Dendritic cell treated with granulocyte-macrophage colony-stimulating factor and Interleukin-4, amounts not matched to agents 40 ng/mL and 50 ng/mL, for 4 days (primary cell): Measurements from ENCODE around the gene MEGF9.
A peak's percentile ranks its signal among the peaks of the same experiment; 100 is the strongest.

Source experiments
- H3K27ac Mint-ChIP-seq: one replicate; pipeline ENCODE4 v1.8.0; 2022; ENCODE audit warnings: mild to moderate bottlenecking, mixed read lengths
- H3K27me3 Mint-ChIP-seq: one replicate; pipeline ENCODE4 v1.8.0; 2022; ENCODE audit warnings: mild to moderate bottlenecking, mixed read lengths
- H3K36me3 Mint-ChIP-seq: one replicate; pipeline ENCODE4 v1.8.0; 2022; ENCODE audit warnings: low read depth, mixed read lengths
- H3K4me1 Mint-ChIP-seq: one replicate; pipeline ENCODE4 v1.8.0; 2022; ENCODE audit warnings: low read depth, mixed read lengths
- H3K4me3 Mint-ChIP-seq: one replicate; pipeline ENCODE4 v1.8.0; 2022; ENCODE audit warnings: mild to moderate bottlenecking, moderate library complexity, mixed read lengths
- H3K9me3 Mint-ChIP-seq: one replicate; pipeline ENCODE4 v1.8.0; 2022; ENCODE audit warnings: mixed read lengths
- intact Hi-C: fragments of 100-400 bp; cut with micrococcal nuclease; formaldehyde crosslinking; loops from one replicate; pipeline ENCODE4 v1.15.0; 2022

The MEGF9 gene

GRCh38 chr9:120707170-120707569 is 7.1 kb downstream of the MEGF9 start:
- peaks cover 39% of the 10 kb centered on the region for H3K4me1 Mint-ChIP-seq
- H3K27ac Mint-ChIP-seq, result no peak overlapping the region
- H3K9me3 Mint-ChIP-seq, result no peaks in the 10 kb centered on the region

GRCh38 chr9:120705174-120705573 is 9.1 kb downstream of the MEGF9 start:
- H3K4me1 Mint-ChIP-seq, result peaks cover 30% of the 10 kb centered on the region
- peak overlapping the region; percentile 59 for H3K27ac Mint-ChIP-seq
- H3K9me3 Mint-ChIP-seq, result no peaks in the 10 kb centered on the region
- intact Hi-C loops, result no loop called here
- H3K4me3 Mint-ChIP-seq, result no peak overlapping the region
- no peaks in the 10 kb centered on the region for H3K27me3 Mint-ChIP-seq
- peaks cover 18% of the 10 kb centered on the region for H3K36me3 Mint-ChIP-seq

More at GRCh38 chr9:120707170-120707569, 7.1 kb downstream of the MEGF9 start:
- peaks cover 18% of the 10 kb centered on the region for H3K36me3 Mint-ChIP-seq
- H3K27me3 Mint-ChIP-seq, result no peaks in the 10 kb centered on the region
- intact Hi-C loops, result no loop called here
- H3K4me3 Mint-ChIP-seq, result no peak overlapping the region

- Mint-ChIP-seq H3K27ac (no peak overlapping the region), H3K4me1 (peaks cover 27% of the 10 kb centered on the region), H3K4me3 (no peak overlapping the region), H3K36me3 (peaks cover 11% of the 10 kb centered on the region), H3K9me3 (no peaks in the 10 kb centered on the region), H3K27me3 (no peaks in the 10 kb centered on the region)
- intact Hi-C loops, result no loop called here
These were observed 12.2 kb downstream of the MEGF9 start for GRCh38 chr9:120702075-120702474.

GRCh38 chr9:120701248-120701647 is 13.0 kb downstream of the MEGF9 start:
- no peaks in the 10 kb centered on the region for H3K9me3 Mint-ChIP-seq
- intact Hi-C loops, result no loop called here
- no peak overlapping the region for H3K27ac Mint-ChIP-seq
- peaks cover 11% of the 10 kb centered on the region for H3K36me3 Mint-ChIP-seq
- no peak overlapping the region for H3K4me3 Mint-ChIP-seq
- no peaks in the 10 kb centered on the region for H3K27me3 Mint-ChIP-seq
- H3K4me1 Mint-ChIP-seq, result peaks cover 25% of the 10 kb centered on the region

- Mint-ChIP-seq H3K36me3 (peaks cover 3% of the 10 kb centered on the region), H3K27ac (no peak overlapping the region), H3K9me3 (no peaks in the 10 kb centered on the region), H3K4me1 (peaks cover 34% of the 10 kb centered on the region), H3K4me3 (no peak overlapping the region), H3K27me3 (no peaks in the 10 kb centered on the region)
- intact Hi-C loops, result no loop called here
These were observed 15.5 kb downstream of the MEGF9 start for GRCh38 chr9:120698766-120699165.

- H3K9me3 Mint-ChIP-seq, result no peaks in the 10 kb centered on the region
- no peaks in the 10 kb centered on the region for H3K36me3 Mint-ChIP-seq
- no peaks in the 10 kb centered on the region for H3K27me3 Mint-ChIP-seq
- intact Hi-C loops, result no loop called here
- no peak overlapping the region for H3K4me3 Mint-ChIP-seq
- peaks cover 46% of the 10 kb centered on the region for H3K4me1 Mint-ChIP-seq
- H3K27ac Mint-ChIP-seq, result peak overlapping the region; percentile 28
These were observed 16.8 kb downstream of the MEGF9 start for GRCh38 chr9:120697448-120697847.

GRCh38 chr9:120696551-120697230 is 17.6 kb downstream of the MEGF9 start:
- Mint-ChIP-seq H3K36me3 (no peaks in the 10 kb centered on the region), H3K4me1 (peaks cover 54% of the 10 kb centered on the region), H3K4me3 (no peak overlapping the region), H3K9me3 (no peaks in the 10 kb centered on the region), H3K27ac (no peak overlapping the region), H3K27me3 (no peaks in the 10 kb centered on the region)
- intact Hi-C loops, result no loop called here

- intact Hi-C loops, result no loop called here
- Mint-ChIP-seq H3K4me3 (no peak overlapping the region), H3K27me3 (no peaks in the 10 kb centered on the region), H3K9me3 (no peaks in the 10 kb centered on the region), H3K27ac (peak overlapping the region; percentile 53), H3K36me3 (no peaks in the 10 kb centered on the region), H3K4me1 (peaks cover 63% of the 10 kb centered on the region)
These were observed 19.7 kb downstream of the MEGF9 start for GRCh38 chr9:120694559-120694958.

GRCh38 chr9:120693700-120694008 is 20.6 kb downstream of the MEGF9 start:
- H3K9me3 Mint-ChIP-seq, result no peaks in the 10 kb centered on the region
- H3K27me3 Mint-ChIP-seq, result no peaks in the 10 kb centered on the region
- no peaks in the 10 kb centered on the region for H3K36me3 Mint-ChIP-seq
- peaks cover 63% of the 10 kb centered on the region for H3K4me1 Mint-ChIP-seq
- no peak overlapping the region for H3K4me3 Mint-ChIP-seq
- no peak overlapping the region for H3K27ac Mint-ChIP-seq
- intact Hi-C loops, result no loop called here

- Mint-ChIP-seq H3K9me3 (no peaks in the 10 kb centered on the region), H3K27me3 (no peaks in the 10 kb centered on the region), H3K4me1 (peaks cover 63% of the 10 kb centered on the region), H3K4me3 (peak overlapping the region; percentile 43), H3K36me3 (no peaks in the 10 kb centered on the region), H3K27ac (peak overlapping the region; percentile 28)
- intact Hi-C loops, result no loop called here
These were observed 21.2 kb downstream of the MEGF9 start for GRCh38 chr9:120692901-120693699.

GRCh38 chr9:120690372-120690771 is 23.9 kb downstream of the MEGF9 start:
- Mint-ChIP-seq H3K4me1 (peaks cover 45% of the 10 kb centered on the region), H3K36me3 (peaks cover 7% of the 10 kb centered on the region), H3K27me3 (no peaks in the 10 kb centered on the region), H3K27ac (no peak overlapping the region), H3K9me3 (no peaks in the 10 kb centered on the region), H3K4me3 (no peak overlapping the region)
- intact Hi-C loops, result no loop called here

GRCh38 chr9:120689860-120690259 is 24.4 kb downstream of the MEGF9 start:
- no peak overlapping the region for H3K4me3 Mint-ChIP-seq
- peaks cover 7% of the 10 kb centered on the region for H3K36me3 Mint-ChIP-seq
- intact Hi-C loops, result no loop called here
- H3K27ac Mint-ChIP-seq, result no peak overlapping the region
- H3K27me3 Mint-ChIP-seq, result no peaks in the 10 kb centered on the region
- peaks cover 41% of the 10 kb centered on the region for H3K4me1 Mint-ChIP-seq
- no peaks in the 10 kb centered on the region for H3K9me3 Mint-ChIP-seq

- H3K9me3 Mint-ChIP-seq, result no peaks in the 10 kb centered on the region
- H3K27ac Mint-ChIP-seq, result no peak overlapping the region
- H3K4me1 Mint-ChIP-seq, result peaks cover 29% of the 10 kb centered on the region
- peaks cover 7% of the 10 kb centered on the region for H3K36me3 Mint-ChIP-seq
- H3K27me3 Mint-ChIP-seq, result no peaks in the 10 kb centered on the region
- H3K4me3 Mint-ChIP-seq, result no peak overlapping the region
- intact Hi-C loops, result no loop called here
These were observed 25.5 kb downstream of the MEGF9 start for GRCh38 chr9:120688758-120689157.

GRCh38 chr9:120683150-120683549 is 31.1 kb downstream of the MEGF9 start:
- peaks cover 27% of the 10 kb centered on the region for H3K4me1 Mint-ChIP-seq
- intact Hi-C loops, result no loop called here
- no peak overlapping the region for H3K4me3 Mint-ChIP-seq
- H3K27ac Mint-ChIP-seq, result peak overlapping the region; percentile 86
- H3K36me3 Mint-ChIP-seq, result peaks cover 7% of the 10 kb centered on the region
- no peaks in the 10 kb centered on the region for H3K27me3 Mint-ChIP-seq
- H3K9me3 Mint-ChIP-seq, result no peaks in the 10 kb centered on the region
